ENCODE measurements around the gene ZWILCH.

GRCh38 chr15:66563126-66563525 lies 58.0 kb downstream of the ZWILCH start:
- TF ChIP-seq CTCF (IDR thresholded peaks at IDR 0.05; ENCODE audit: insufficient read depth, low read length) (no peak), SPI1 (IDR thresholded peaks at IDR 0.05; ENCODE audit: borderline replicate concordance, low read depth) (no peak), POLR2AphosphoS5 (IDR thresholded peaks at IDR 0.05; ENCODE audit: low read depth) (no peak), REST (IDR thresholded peaks at IDR 0.05; ENCODE audit: insufficient replicate concordance, low read depth) (no peak)
